Measurements from ENCODE around the gene DNAAF8.
"Not testable (repeated sequence)": the region's sequence is repeated elsewhere in the genome, so short reads cannot be mapped to it uniquely, and the experiment has no call there.

Gene DNAAF8

DNA sequence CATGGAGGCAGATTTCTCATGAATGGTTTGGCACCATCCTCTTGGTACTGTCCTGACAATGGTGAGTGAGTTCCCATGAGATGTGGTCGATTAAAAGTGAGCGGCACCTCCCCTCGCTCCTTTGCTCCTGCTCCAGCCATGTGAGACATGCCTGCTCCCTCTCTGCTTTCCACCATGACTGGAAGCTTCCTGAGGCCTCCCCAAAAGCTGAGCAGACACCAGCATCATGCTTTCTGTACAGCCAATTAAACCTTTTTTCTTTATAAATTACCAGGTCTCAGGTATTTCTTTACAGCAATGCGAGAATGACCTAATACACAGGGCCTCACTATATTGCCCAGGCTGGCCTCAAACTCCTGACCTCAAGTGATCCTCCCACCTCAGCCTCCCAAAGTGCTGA is 20.5 kb downstream of the DNAAF8 start:
- DNase-seq, result no peak

DNA sequence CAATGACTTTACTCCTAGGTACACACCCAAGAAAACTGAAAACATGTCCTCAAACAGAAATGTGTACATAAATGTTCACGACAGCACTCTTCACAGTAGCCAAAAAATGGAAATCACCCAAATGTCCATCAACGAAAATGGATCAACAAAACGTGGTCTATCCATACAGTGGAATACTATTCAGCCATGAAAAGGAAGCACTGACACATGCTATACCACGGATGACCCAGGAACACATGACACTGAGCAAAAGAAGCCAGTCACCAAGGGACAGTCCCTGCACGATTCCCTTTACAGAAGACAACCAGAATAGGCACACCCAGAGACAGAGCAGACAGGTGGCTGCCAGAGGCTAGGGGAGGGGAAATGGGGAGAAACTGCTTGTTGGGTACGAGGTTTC is 21.4 kb downstream of the DNAAF8 start:
- no peak for DNase-seq

DNA sequence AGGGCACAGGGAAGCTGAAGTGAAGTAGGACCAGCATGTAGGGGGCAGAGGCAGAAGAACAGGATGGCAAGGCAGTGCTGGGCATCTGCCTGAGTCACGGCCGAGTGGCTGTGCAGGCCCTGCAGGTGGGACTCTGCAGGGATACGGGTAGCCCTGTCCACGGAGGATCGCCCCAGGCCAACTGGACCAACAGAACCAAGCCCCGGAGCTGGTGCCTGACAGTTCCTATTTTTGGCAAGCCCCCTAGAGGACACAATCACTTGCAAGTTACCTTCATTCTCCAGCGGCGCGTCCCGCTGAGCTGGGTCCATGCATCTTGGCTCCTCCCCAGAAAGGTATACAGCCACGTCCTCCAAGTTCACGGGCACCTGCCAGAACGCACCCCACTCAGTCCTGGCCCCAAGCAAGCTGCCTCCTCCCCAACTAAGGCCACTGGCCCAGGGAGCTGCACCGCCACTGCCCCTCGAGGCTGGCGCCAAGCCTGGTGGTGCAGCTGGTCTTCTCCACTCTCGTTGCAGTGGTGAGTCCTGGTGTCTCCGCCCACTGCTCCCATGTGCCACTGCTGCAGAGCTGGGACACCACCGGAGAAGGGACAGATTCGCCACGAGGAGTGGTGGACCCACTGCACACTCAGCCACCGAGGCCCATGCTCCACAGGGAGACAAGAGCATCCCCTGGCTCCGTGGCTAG is 26.0 kb downstream of the DNAAF8 start:
- no peak for DNase-seq

DNA sequence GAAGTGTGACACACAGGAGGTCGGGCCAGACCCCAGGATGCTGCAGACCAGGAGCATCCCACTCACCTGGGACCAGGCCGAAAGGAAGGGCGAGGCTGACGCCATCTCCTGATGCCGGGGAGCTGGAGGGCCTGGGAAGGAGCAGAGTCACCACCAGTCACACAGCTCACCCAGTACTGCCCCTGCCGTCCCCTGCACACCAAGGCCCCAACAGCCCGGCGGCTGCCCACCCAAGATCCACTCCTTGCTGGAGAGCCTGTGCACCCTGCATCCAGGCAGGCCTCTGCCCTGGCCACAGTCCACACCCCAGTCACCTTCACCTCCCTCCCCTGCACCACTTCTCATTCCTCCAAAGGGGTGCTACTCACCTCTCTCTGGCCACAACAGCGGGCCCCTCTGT is 27.9 kb downstream of the DNAAF8 start:
- DNase-seq, result no peak

DNA sequence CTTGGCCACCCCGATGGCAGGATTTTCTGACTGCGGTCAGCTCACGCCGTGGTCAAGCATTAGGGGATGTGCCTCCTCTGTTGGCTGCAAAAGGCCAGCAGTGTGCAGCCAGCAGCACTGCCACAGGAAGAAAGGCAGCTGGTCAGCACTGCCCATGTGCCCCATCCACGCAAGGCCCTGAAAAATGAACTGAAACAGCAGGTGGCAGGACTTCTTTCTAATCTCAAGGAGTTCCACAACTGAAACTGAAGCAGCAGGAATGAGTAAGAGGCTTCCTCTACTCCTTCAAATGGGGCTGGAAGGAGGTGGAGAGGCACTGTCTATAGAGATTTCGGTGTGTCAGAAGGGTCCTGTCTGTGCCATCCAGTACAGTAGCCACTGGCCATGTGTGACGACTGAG is 29.5 kb downstream of the DNAAF8 start:
- DNase-seq, result no peak

DNA sequence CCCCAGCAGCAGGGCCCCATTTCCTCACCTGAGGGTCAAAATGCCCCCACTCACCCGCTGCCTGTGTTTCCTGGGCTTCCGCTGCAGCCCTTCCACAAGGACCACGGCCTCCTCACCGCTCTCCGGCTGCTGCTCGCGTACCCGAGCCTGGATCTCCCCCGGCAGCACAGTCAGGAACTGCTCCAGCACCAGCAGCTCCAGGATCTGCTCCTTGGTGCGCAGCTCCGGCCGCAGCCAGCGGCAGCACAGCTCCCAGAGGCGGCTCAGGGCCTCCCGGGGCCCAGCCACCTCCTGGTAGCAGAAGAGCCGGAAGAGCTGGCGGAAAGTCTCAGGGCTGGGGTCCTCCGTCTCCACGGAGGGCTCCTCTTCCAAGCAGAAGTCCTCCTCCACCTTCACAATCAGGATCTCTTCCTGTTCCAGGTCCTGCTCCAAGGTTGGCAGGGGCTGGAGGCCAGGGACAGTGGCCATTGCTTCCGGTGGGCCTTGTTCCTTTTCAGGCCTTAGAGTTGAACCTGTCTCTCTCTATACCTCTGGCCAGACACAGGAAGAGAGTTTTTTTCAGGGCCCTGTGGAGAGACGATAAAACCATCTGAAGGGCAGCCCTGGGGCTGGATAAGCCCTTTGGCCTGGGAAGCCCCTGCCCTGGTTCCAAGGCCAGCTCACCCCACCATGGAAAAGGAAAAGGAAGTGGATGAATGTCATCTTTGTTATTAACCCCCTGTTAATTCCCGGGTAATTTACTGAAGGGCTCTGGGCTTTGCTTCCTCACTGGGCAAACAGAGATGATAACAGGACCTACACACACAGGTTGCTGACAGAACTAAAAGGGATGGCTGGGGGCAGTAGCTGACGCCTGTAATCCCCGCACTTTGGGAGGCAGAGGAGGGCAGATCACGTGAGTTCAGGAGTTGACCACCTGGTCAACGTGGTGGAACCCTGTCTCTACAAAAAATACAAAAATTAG is 31.5 kb downstream of the DNAAF8 start:
- DNase-seq, result no peak

DNA sequence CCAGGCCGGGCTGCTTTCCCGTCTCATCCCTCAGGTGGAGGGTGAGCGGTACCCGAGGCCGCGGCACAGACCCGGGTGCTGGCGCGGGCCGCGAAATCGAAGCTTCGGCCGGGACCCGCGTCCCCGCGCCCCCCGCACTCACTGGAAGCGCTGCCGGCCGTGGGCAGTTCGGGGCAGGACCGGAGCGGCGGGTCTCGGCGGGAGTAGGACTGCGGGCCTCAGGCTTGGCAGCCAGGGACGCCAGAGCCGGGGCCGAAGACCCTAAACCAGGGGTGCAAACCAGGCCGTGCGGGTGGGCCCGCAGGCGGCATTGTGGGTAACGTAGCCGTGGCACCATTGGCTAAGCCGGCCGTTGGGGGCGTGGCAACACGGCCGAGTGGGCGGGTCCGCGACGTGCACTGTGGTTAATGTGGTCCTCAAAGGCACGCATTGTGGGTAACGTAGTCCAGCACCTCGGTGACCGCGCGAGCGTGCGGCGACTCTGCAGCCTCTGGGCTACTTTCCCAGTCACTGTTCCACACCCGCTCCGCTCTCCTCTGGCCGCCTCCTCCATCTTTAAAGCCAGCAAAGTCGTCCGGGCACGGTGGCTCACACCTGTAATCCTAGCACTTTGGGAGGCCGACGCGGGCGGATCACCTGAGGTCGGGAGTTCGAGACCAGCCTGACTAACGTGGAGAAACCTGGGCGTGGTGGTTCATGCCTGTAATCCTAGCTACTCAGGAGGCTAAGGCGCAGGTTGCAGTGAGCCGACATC is 32.7 kb downstream of the DNAAF8 start, which contains the start of gene ZNF500:
ZNF500 (minus strand) TSS at position 288 of the 754 bp plus-strand sequence. CDS start 1,184 bp downstream, outside the sequence.
- DNase-seq, result peak; percentile 100

DNA sequence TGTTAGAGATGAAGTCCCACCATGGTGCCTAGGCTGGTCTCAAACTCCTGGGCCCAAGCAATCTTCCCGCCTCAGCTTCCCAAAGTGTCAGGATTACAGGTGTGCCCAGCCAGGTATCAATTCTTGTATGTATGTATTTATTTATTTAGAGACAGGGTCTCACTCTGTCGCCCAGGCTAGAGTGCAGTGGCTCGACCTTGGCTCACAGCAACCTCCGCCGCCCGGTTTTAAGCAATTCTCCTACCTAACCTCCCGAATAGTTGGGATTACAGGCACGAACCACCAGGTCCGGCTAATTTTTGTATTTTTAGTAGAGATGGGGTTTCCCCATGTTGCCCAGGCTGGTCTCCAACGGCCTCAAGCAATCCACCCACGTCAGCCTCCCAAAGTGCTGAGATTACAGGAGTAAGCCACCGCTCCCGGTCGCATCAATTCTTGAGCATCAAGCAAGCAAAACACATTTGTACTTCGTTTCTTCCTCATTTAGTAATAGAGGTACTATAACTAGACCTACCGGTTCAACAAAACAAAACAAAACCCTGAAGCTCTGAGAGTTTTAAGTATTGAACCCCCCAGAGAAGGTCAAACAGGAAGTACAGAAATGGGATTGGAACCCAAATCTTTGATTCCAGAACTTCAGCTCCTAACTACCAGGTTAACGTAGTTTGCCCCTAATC is 33.7 kb downstream of the DNAAF8 start:
- DNase-seq, result peak; percentile 59

DNA sequence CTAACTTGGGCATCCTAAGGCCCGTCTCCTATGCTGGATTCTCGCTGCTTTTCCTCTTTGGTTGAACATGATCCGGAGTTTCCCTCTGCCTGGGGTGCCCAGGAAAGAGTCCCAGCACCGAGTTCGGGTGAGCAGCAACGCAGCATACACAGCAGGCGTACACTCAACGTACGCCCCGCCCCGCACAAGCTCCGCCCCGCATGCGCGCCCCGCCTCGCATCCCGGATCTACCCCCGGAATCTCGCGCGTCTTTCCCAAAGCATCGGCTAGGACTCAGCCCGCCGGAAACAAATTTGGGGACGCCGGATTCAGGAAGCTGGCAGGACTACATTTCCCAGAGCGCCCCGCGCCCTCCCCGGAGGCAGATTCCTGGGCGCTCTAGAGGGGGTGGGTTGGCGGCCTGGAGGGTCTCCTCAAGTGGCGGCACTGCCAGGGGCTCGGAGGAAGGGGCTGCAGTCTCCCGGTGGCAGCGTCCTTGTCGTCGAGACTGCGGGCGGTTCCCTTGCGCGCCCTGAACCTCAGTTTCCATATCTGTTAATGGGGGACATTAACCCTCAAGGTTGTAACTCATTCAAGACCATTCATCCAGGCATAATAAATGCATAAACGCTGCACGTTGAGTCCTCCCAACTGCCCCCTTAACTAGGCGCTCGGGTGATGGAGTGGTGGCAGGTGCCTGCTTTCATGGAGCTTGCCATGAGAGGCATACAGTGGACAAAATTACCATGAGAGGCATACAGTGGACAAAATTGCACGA is 34.4 kb downstream of the DNAAF8 start:
- DNase-seq, result peak; percentile 97

DNA sequence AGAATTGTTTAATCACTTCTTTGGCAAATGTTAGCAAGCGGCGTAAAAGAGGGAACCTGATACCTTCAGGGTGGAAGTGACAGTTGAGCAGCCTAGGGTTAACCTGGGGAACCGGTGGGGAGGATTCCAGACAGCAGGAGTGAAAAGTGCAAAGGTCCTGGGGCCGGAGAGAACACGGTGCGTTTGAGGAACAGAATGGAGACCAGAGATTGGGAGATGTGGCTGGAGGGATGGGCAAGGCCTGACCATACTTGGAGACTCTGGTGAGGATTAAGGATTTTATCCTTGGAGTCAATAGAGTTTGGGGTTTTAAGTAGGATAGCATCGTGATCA is 34.9 kb downstream of the DNAAF8 start:
- DNase-seq, result no peak

DNA sequence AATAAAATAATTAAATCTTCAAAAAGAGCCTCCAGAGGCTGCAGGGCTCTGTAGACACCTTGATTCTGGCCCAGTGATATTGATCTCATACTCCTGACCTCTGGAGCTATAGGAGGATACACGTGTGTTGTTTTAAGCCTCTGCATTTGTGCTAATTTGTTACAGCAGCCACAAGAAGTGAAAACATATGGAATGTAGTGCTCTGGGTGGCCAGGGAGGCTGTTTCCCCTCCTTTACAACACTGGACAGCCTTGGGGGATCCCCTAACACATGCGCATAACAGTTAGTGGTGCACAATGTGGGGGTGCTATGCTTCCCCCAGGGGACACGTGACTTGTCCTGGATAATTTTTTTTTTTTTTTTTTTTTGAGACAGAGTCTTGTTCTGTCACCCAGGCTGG is 37.3 kb downstream of the DNAAF8 start:
- no peak for DNase-seq

DNA sequence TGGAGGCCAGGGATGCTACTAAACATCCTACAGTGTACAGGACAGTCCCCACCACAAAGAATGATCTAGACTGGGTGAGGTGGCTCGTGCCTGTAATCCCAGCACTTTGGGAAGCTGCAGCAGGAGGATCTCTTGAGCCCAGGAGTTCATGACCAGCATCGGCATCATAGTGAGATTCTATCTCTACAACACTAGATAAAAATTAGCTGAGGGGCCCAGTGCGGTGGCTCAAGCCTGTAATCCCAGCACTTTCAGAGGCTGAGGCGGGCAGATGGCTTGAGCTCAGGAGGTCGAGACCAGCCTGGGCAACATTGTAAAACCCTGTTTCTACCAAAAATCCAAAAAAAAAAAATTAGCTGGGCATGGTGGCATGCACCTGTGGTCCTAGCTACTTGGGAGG is 38.0 kb downstream of the DNAAF8 start:
- DNase-seq, result no peak

DNA sequence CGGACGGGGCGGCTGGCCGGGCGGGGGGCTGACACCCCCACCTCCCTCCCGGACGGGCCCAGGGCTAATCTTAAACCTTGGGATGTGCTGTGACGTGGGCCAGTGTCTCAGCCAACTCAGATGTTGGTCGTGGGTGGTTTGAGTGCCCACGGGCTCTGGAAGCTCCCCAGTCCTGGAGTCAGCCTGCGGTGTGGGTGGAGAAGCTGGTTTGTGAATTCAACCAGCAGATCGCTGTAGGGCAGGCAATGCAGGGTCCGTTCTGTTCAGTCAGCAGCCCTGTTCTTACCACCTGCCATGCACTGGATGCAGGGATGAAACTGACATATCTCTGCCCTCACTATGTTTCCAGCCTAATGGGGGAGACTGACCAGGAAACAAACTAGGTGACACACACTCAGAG is 40.7 kb downstream of the DNAAF8 start:
- DNase-seq, result no peak

DNA sequence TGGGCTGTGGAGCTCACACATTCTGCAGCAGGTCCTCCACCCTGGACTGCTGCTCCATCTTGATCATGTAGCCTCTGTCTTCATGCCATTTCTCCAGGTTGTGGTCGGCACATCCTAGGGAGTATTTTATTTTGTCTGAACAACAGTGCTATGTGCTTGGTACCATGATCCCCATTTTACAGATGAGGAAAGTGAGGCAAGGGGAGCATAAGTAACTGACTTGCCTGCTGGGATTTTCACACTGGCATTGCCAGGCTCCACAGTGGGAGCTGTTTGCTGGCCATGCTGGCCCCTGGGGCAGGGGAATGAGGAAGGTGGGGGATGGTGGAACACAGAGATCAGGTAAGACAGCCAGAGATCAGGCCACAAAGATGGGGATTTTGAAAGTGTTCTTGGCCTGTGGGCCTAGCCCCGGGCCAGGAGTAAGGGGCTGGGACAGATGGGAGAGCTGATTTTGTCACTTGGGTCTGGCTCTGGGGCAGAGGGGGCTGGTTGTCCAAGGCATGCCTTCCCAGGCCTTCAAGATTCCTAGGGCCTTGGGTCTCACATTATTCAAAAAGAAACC is 41.9 kb downstream of the DNAAF8 start:
- DNase-seq, result no peak

DNA sequence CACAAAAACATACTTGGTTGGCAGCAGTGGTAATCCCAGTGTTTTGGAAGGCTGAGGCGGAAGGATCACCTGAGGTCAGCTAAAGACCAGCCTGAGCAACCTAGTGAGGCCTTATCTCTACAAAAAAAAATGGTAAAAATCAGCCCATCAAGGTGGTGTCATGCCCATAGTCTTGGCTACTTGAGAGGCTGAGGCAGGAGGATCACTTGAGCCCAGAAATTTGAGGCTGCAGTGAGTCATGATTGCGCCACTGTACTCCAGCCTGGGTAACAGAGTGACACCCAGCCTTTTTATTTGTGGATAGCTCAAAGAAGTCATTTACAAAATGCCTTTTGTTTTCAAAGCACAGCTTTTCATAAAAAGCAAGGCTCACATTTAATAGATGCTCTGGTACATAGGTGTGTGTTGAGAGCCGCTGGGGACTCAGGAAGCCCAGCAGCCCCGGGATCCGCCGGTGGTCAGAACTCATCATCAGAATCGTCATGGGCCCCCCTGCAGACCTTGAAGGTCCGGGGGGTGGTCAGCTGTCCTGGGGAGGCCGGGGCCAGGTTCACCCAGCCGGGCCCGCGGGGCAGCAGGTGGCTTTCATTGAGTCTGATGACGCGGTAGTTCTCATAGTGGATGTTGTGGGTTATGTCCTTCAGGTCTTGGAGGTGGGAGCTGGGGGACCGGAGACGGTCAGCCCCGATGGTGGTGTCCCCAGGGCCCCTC is 43.2 kb downstream of the DNAAF8 start:
- DNase-seq, result no peak

DNA sequence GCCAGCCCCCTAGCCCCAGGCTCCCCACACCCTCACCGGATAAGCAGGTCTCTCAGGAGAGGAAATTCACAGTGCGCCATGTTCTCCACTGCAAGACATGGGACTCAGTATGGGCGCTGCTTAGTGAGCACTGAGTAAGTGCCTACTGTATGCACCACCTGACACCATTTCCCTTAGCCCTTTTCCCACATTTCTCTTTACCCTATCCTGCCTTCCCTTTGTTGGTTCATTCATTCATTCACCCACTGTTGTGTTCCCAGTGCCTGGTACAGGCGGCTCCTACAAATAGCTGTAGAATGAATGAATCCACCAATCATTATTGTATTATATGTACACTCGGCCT is 43.7 kb downstream of the DNAAF8 start:
- DNase-seq, result no peak

DNA sequence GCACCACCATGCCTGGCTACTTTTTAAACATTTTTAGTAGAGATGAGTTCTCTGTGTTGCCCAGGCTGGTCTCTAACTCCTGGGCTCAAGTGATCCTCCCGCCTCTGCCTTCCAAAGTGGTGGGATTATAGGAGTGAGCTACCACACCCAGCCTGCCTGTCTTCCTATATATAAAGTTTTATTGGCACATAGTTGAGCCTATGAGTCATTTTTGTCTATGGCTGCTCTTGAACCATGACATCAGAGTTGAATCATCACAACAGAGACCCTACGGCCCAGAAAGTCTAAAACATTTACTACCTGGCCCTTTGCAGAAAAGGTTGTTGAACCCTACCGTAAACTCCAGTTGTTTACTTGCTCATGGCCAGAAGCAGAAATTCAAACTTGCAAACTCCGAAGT is 45.9 kb downstream of the DNAAF8 start:
- DNase-seq, result no peak

DNA sequence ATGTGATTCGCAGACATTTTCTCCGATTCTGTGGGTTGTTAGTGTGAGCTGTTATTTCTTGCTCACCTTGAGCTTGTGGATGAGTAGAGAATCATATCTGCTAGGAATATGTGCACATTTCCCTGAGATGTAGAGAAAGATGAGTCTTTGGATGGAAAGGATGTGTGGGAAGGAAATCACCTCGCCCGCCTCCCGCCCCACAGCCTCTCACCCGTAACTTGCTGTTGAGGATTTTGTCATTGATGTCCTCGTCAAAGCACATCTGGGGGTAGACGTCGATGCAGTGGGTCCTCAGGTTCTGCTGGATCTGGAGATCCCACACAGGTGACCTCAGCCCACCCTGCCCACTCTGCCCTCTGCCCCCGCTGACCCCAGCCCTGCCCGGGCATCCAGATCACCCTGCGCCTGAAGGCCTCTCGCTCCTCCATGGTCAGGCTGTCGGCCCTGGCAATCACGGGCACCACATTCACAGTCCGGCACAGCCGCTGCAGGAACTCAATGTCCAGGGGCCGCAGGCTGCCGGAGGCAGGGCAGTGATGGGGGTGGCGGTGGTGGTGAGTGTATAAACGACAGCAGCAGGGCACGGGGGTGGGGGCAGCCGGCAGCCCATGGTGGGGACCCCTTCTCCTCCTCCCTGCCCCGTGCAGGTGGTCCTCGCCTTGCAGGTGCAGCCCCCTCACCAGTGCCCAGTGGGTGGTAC is 49.1 kb downstream of the DNAAF8 start:
- DNase-seq, result no peak

DNA sequence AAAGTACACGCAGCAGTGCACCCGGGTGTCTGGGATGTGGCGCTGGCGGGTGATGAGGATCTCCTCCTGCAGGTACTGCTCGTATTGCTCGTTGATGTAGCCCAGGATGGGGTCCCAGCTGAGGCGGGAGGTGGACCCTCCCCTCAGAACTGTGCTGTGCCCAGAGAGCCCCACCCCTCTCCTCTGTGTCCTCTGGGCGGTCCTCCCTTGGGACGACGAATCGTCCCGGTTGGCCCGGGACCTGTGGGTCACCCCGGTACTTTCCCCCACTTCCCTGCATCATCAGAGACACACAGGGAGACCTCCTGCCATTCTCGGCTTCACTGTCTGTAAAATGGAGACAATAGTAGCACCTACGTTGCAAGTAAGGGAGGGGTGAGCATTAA is 49.6 kb downstream of the DNAAF8 start:
- no peak for DNase-seq

DNA sequence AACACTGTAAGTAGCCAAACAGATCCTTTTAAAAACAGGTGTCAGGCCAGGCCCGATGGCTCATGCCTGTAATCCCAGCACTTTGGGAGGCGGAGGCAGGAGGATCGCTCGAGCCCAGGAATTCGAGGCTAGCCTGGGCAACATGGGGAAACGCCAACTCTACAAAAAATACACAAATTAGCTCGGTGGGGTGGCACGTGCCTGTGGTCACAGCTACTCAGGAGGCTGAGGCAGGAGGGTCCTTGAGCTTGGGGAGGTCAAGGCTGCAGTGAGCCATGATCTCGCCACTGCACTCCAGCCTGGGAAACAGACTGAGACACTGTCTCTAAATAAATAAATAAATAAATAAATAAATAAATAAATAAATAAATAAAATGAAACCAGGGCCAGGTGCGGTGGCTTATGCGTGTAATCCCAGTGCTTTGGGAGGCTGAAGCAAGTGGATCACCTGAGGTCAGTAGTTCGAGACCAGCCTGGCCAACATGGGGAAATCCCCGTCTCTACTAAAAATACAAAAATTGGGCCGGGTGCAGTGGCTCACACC is 50.2 kb downstream of the DNAAF8 start:
- not testable (repeated sequence) for DNase-seq

All from activated CD8-positive, alpha-beta memory T cell treated with anti-CD3 and anti-CD28 coated beads for 24 hours (primary cell).